Measurements from ENCODE around the gene ANKMY1.

ANKMY1 gene

GRCh38 chr2:240591784-240592183, 34.0 kb upstream of the ANKMY1 start:
- no peak overlapping the region for H3K27ac ChIP-seq (ENCODE audit: poor library complexity, severe bottlenecking)

GRCh38 chr2:240591226-240591625, 33.4 kb upstream of the ANKMY1 start:
- H3K27ac ChIP-seq (ENCODE audit: poor library complexity, severe bottlenecking): no peak overlapping the region
- H3K4me1 ChIP-seq (ENCODE audit: insufficient read depth, poor library complexity, severe bottlenecking): peaks cover 5% of the 10 kb centered on the region
- DNase-seq (ENCODE audit: low spot score): no peak
- TF ChIP-seq, protein P1, sequence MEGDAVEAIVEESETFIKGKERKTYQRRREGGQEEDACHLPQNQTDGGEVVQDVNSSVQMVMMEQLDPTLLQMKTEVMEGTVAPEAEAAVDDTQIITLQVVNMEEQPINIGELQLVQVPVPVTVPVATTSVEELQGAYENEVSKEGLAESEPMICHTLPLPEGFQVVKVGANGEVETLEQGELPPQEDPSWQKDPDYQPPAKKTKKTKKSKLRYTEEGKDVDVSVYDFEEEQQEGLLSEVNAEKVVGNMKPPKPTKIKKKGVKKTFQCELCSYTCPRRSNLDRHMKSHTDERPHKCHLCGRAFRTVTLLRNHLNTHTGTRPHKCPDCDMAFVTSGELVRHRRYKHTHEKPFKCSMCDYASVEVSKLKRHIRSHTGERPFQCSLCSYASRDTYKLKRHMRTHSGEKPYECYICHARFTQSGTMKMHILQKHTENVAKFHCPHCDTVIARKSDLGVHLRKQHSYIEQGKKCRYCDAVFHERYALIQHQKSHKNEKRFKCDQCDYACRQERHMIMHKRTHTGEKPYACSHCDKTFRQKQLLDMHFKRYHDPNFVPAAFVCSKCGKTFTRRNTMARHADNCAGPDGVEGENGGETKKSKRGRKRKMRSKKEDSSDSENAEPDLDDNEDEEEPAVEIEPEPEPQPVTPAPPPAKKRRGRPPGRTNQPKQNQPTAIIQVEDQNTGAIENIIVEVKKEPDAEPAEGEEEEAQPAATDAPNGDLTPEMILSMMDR (IDR thresholded peaks at IDR 0.05; ENCODE audit: poor library complexity, severe bottlenecking): no peak
- H3K4me3 ChIP-seq (ENCODE audit: severe bottlenecking): no peak overlapping the region
- H3K27me3 ChIP-seq (ENCODE audit: insufficient read depth, poor library complexity, severe bottlenecking): no peaks in the 10 kb centered on the region
- H3K9me3 ChIP-seq (ENCODE audit: severe bottlenecking): no peaks in the 10 kb centered on the region
- ATAC-seq (ENCODE audit: low read depth): no peak
- peaks cover 24% of the 10 kb centered on the region for H3K36me3 ChIP-seq (ENCODE audit: low read depth)

More at GRCh38 chr2:240591784-240592183, 34.0 kb upstream of the ANKMY1 start:
- Histone ChIP-seq H3K27me3 (ENCODE audit: insufficient read depth, poor library complexity, severe bottlenecking) (no peaks in the 10 kb centered on the region), H3K4me1 (ENCODE audit: insufficient read depth, poor library complexity, severe bottlenecking) (peaks cover 5% of the 10 kb centered on the region), H3K36me3 (ENCODE audit: low read depth) (peaks cover 24% of the 10 kb centered on the region), H3K4me3 (ENCODE audit: severe bottlenecking) (no peak overlapping the region), H3K9me3 (ENCODE audit: severe bottlenecking) (no peaks in the 10 kb centered on the region)
- no peak for ATAC-seq (ENCODE audit: low read depth)
- TF ChIP-seq, protein P1 (IDR thresholded peaks at IDR 0.05; ENCODE audit: poor library complexity, severe bottlenecking): no peak
- DNase-seq (ENCODE audit: low spot score): peak; percentile 56

- Histone ChIP-seq H3K27ac (ENCODE audit: poor library complexity, severe bottlenecking) (no peak overlapping the region), H3K27me3 (ENCODE audit: insufficient read depth, poor library complexity, severe bottlenecking) (no peaks in the 10 kb centered on the region), H3K4me3 (ENCODE audit: severe bottlenecking) (no peak overlapping the region), H3K4me1 (ENCODE audit: insufficient read depth, poor library complexity, severe bottlenecking) (peaks cover 5% of the 10 kb centered on the region), H3K36me3 (ENCODE audit: low read depth) (peaks cover 21% of the 10 kb centered on the region), H3K9me3 (ENCODE audit: severe bottlenecking) (no peaks in the 10 kb centered on the region)
- ATAC-seq (ENCODE audit: low read depth) (no peak), DNase-seq (ENCODE audit: low spot score) (peak; percentile 55)
- TF ChIP-seq, protein P1 (IDR thresholded peaks at IDR 0.05; ENCODE audit: poor library complexity, severe bottlenecking): no peak
Measured at GRCh38 chr2:240590681-240591111, 32.9 kb upstream of the ANKMY1 start.

GRCh38 chr2:240589850-240590525, 32.2 kb upstream of the ANKMY1 start:
- TF ChIP-seq, protein P1 (IDR thresholded peaks at IDR 0.05; ENCODE audit: poor library complexity, severe bottlenecking): no peak
- no peak overlapping the region for H3K27ac ChIP-seq (ENCODE audit: poor library complexity, severe bottlenecking)
- no peak overlapping the region for H3K4me3 ChIP-seq (ENCODE audit: severe bottlenecking)
- H3K4me1 ChIP-seq (ENCODE audit: insufficient read depth, poor library complexity, severe bottlenecking): peaks cover 9% of the 10 kb centered on the region
- ATAC-seq (ENCODE audit: low read depth): no peak
- DNase-seq (ENCODE audit: low spot score): peak; percentile 26
- peaks cover 19% of the 10 kb centered on the region for H3K36me3 ChIP-seq (ENCODE audit: low read depth)
- no peaks in the 10 kb centered on the region for H3K9me3 ChIP-seq (ENCODE audit: severe bottlenecking)
- H3K27me3 ChIP-seq (ENCODE audit: insufficient read depth, poor library complexity, severe bottlenecking): no peaks in the 10 kb centered on the region

DNA sequence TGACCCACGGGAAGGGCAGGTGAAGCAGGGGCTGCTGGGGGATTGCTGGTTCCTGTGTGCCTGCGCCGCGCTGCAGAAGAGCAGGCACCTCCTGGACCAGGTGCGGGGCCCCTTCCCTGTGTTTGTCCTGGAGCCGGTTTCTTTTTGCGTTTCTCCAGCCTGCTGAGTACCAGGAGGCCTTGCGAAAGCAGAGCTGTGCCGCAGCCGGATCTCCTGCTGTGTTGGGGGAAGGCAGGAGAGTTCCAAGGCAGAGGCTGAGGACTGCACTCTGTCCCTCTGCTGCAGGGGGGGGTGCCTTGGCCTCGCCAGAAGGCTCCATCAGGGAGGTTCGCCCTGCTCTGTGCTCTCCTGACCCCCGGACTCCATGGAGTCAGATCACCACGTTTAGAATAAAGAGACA, 31.6 kb upstream of the ANKMY1 start:
- Histone ChIP-seq H3K36me3 (ENCODE audit: low read depth) (peaks cover 21% of the 10 kb centered on the region), H3K9me3 (ENCODE audit: severe bottlenecking) (no peaks in the 10 kb centered on the region), H3K4me1 (ENCODE audit: insufficient read depth, poor library complexity, severe bottlenecking) (peaks cover 12% of the 10 kb centered on the region), H3K27ac (ENCODE audit: poor library complexity, severe bottlenecking) (no peak overlapping the region), H3K27me3 (ENCODE audit: insufficient read depth, poor library complexity, severe bottlenecking) (no peaks in the 10 kb centered on the region), H3K4me3 (ENCODE audit: severe bottlenecking) (no peak overlapping the region)
- peak; percentile 41 for DNase-seq (ENCODE audit: low spot score)
- TF ChIP-seq, protein P1 (IDR thresholded peaks at IDR 0.05; ENCODE audit: poor library complexity, severe bottlenecking): no peak
- ATAC-seq (ENCODE audit: low read depth): no peak

All from RWPE2 (cell line).